GM12878 (cell line): Measurements from ENCODE around the gene CA10. TPM values are rescaled to one million over a fixed set of nuclear protein-coding genes. Genes with fewer than 3 reads are reported as not detected.

Experiments
- ATAC-seq: fragments of 200-7000 bp; cut with Tn5 transposase; 3 replicates; pipeline ENCODE4 v1.9.1; 2020; ENCODE audit warnings: mild to moderate bottlenecking, moderate library complexity
- BruUV-seq: library from RNA; stranded (reverse); fragments of 400-500 nt; replicated peaks from 2 replicates; lab custom pipeline; 2021; lab: Mats Ljungman, UMichigan
- CTCF ChIA-PET: fragments of 300-600 bp; sonication (Branson Sonifier 250); formaldehyde crosslinking; extraction: SDS; loops from one replicate; lab custom pipeline; 2021; ENCODE audit warnings: inconsistent platforms; lab: Yijun Ruan, JAX
- POLR2A ChIA-PET: fragments of 350-600 bp; formaldehyde crosslinking; extraction: SDS; loops from one replicate; lab custom pipeline; 2021; ENCODE audit warnings: inconsistent platforms; lab: Charles Lee
- RAD21 ChIA-PET: fragments of 300-600 bp; sonication (Branson Sonifier 250); formaldehyde crosslinking; loops from one replicate; lab custom pipeline; 2023; ENCODE audit warnings: antibody characterized with exemption; ENCODE audit not compliant: unreplicated experiment; lab: Charles Lee
- SMC1A ChIA-PET: fragments of 300-600 bp; sonication (Branson Sonifier 250); formaldehyde crosslinking; loops from one replicate; lab custom pipeline; 2023; ENCODE audit not compliant: unreplicated experiment, uncharacterized antibody; lab: Charles Lee
- DNase-seq: peaks from one replicate; pipeline ENCODE4 v3.0.0-alpha.2; 2011; ENCODE audit warnings: low read depth, low spot score
- FAIRE-seq: peaks from 3 replicates; lab custom pipeline; 2011; peaks lifted over from hg19 to GRCh38; lab: Jason Lieb, UNC
- H2AFZ ChIP-seq: 2 replicates; pipeline ENCODE4 v1.6.0; 2011; ENCODE audit warnings: low read depth, low read length, control low read depth; ENCODE audit not compliant: control insufficient read depth
- H3K27ac ChIP-seq: 2 replicates; pipeline ENCODE4 v1.5.1; 2011; ENCODE audit warnings: control low read depth; ENCODE audit not compliant: control insufficient read depth, insufficient read depth
- H3K27me3 ChIP-seq, 2 experiments: replicated peaks in 1 of 2; 2 replicates each; pipeline versions ENCODE4 v1.6.0 to v1.6.1; 2011; ENCODE audit warnings: low read length in 1 of 2; ENCODE audit not compliant: control insufficient read depth in 2 of 2, insufficient read depth in 2 of 2
- H3K36me3 ChIP-seq, 2 experiments: 2 replicates each; pipeline ENCODE4 v1.5.1; 2011; ENCODE audit warnings: low read length in 1 of 2; ENCODE audit not compliant: control insufficient read depth in 2 of 2, insufficient read depth in 2 of 2
- H3K4me1 ChIP-seq: 2 replicates; pipeline ENCODE4 v1.6.1; 2011; ENCODE audit warnings: mild to moderate bottlenecking, low read length, moderate library complexity, mixed read lengths; ENCODE audit not compliant: control insufficient read depth, insufficient read depth
- H3K4me2 ChIP-seq: 2 replicates; pipeline ENCODE4 v1.6.0; 2011; ENCODE audit warnings: control low read depth; ENCODE audit not compliant: control insufficient read depth, insufficient read depth
- H3K4me3 ChIP-seq: fragments of 200-600 bp; sonication (generic); 2 replicates; pipeline ENCODE4 v1.5.1; 2016
- H3K79me2 ChIP-seq: 2 replicates; pipeline ENCODE4 v1.6.0; 2011; ENCODE audit warnings: low read length; ENCODE audit not compliant: control insufficient read depth, insufficient read depth
- H3K9ac ChIP-seq: 2 replicates; pipeline ENCODE4 v1.8.0; 2011; ENCODE audit warnings: low read length, control low read depth, mixed read lengths; ENCODE audit not compliant: control insufficient read depth, insufficient read depth
- H3K9me3 ChIP-seq: replicated peaks from 3 replicates; pipeline ENCODE4 v1.5.1; 2011; ENCODE audit warnings: mild to moderate bottlenecking, low read length; ENCODE audit not compliant: control insufficient read depth, insufficient read depth
- H4K20me1 ChIP-seq: 2 replicates; pipeline ENCODE4 v1.6.0; 2011; ENCODE audit not compliant: control insufficient read depth, insufficient read depth
- ATF3 ChIP-seq: IDR thresholded peaks from 2 replicates; pipeline ENCODE4 v1.6.1; 2011; ENCODE audit warnings: low read depth, mild to moderate bottlenecking, low read length, moderate library complexity, borderline replicate concordance; ENCODE audit errors: extremely low read depth
- CBX5 ChIP-seq: sonication (generic); IDR thresholded peaks from 2 replicates; pipeline ENCODE4 v1.6.1; 2016; ENCODE audit warnings: low read depth, moderate library complexity, mild to moderate bottlenecking, inconsistent platforms
- CTCF ChIP-seq, 3 experiments: IDR thresholded peaks in 2 of 3; conservative IDR thresholded peaks in 1 of 3; 2 replicates each; pipeline ENCODE4 v1.5.1; 2011; ENCODE audit warnings: low read depth in 3 of 3, low read length in 3 of 3, mild to moderate bottlenecking in 3 of 3, control low read depth in 2 of 3, moderate library complexity in 2 of 3, inconsistent platforms in 1 of 3, mixed read lengths in 1 of 3; ENCODE audit not compliant: control insufficient read depth in 2 of 3, insufficient read depth in 1 of 3; ENCODE audit errors: extremely low read depth in 1 of 3
- EED ChIP-seq: sonication (generic); IDR thresholded peaks from 2 replicates; pipeline ENCODE4 v1.6.1; 2016; ENCODE audit warnings: antibody characterized with exemption, low read depth
- IRF4 ChIP-seq: IDR thresholded peaks from 2 replicates; pipeline ENCODE4 v1.6.1; 2011; ENCODE audit warnings: low read depth, low read length
- JUNB ChIP-seq: IDR thresholded peaks from 2 replicates; pipeline ENCODE4 v1.6.1; 2016; ENCODE audit warnings: antibody characterized with exemption, mild to moderate bottlenecking
- MYC ChIP-seq: IDR thresholded peaks from 2 replicates; pipeline ENCODE4 v1.6.1; 2011; ENCODE audit warnings: mild to moderate bottlenecking, low read length, moderate library complexity, inconsistent platforms; ENCODE audit not compliant: insufficient read depth, insufficient replicate concordance, insufficient read length, severe bottlenecking
- STAT1 ChIP-seq: fragments of 450-650 bp; conservative IDR thresholded peaks from 2 replicates; pipeline ENCODE4 v1.6.1; 2014; ENCODE audit warnings: antibody characterized with exemption, mild to moderate bottlenecking
- ZNF217 ChIP-seq: fragments of 450-650 bp; IDR thresholded peaks from 2 replicates; pipeline ENCODE4 v1.6.1; 2017; ENCODE audit warnings: antibody characterized with exemption, mild to moderate bottlenecking
- ZNF687 ChIP-seq: fragments of 450-650 bp; IDR thresholded peaks from 2 replicates; pipeline ENCODE4 v1.6.1; 2017; ENCODE audit warnings: mild to moderate bottlenecking, moderate library complexity
- WGBS: methylation state at CpG from one replicate; pipeline ENCODE4 v1.1.6; 2016; ENCODE audit warnings: low lambda C conversion rate; ENCODE audit not compliant: insufficient replicate concordance, insufficient coverage; ENCODE audit errors: missing lambda C conversion rate; 5-methylcytosine and 5-hydroxymethylcytosine counted together
- in situ Hi-C: fragments of 300-500 bp; cut with MboI; formaldehyde crosslinking; loops from 9 replicates; pipeline ENCODE4 v1.14.3; 2018; ENCODE audit warnings: mixed read lengths
- intact Hi-C: fragments of 100-400 bp; cut with micrococcal nuclease; formaldehyde crosslinking; loops from one replicate; pipeline ENCODE4 v1.14.2; 2022; ENCODE audit not compliant: unreplicated experiment
- polyA plus RNA-seq, 11 experiments: library from polyadenylated mRNA; depleted of rRNA in 4 of 11; unstranded in 6 of 11; stranded (reverse) in 5 of 11; fragments of >200 nt; fragmentation: Nextera tagmentation in 4 of 11; fragmentation: Illumina TruSeq in 1 of 11; extraction: Ambion mirVana in 4 of 11; extraction: Trizol in 1 of 11; gene quantifications; 1 replicate in 1 of 11; 2 replicates in 10 of 11; pipeline versions ENCODE4 v1.2.1 to v1.2.3, GENCODE V29; 2011 to 2016; ENCODE audit warnings: inconsistent platforms in 2 of 11, missing spikeins in 2 of 11, low read depth in 1 of 11
- total RNA-seq, 4 experiments: library from RNA; depleted of rRNA in 3 of 4; stranded (reverse); fragments of >200 nt in 3 of 4; fragmentation: Illumina TruSeq in 1 of 4; extraction: Trizol in 1 of 4; gene quantifications; 2 replicates each; pipeline versions ENCODE4 v1.2.1 to v1.2.3, GENCODE V29; 2013 to 2021

Gene CA10
- total and polyA plus RNA-seq, 10 of the 15 experiments (the other 5 are each of a cell fraction or from before 2014, with no cell fraction given), result not detected

GRCh38 chr17:51855806-51856205 is 302.7 kb downstream of the CA10 start (continued):
- TF ChIP-seq ZNF687 (no peak), CTCF (IDR thresholded peaks at IDR 0.05 in 2 of 3, conservative IDR thresholded peaks at IDR 0.05 in 1 of 3; ENCODE audit: control insufficient read depth in 2 of 3, extremely low read depth in 1 of 3, insufficient read depth in 1 of 3, low read depth in 3 of 3, low read length in 3 of 3) (no peak), JUNB (no peak), STAT1 (no peak)

- no peak for FAIRE-seq
Measured at GRCh38 chr17:51853857-51854256, 304.7 kb downstream of the CA10 start.

More at GRCh38 chr17:51853857-51854256, 304.7 kb downstream of the CA10 start:
- Histone ChIP-seq H3K27me3 (no peaks in the 10 kb centered on the region; a peak in 1 of 4 replicates), H4K20me1 (no peaks in the 10 kb centered on the region), H3K4me2 (no peak overlapping the region), H3K4me1 (no peaks in the 10 kb centered on the region), H3K9me3 (no peaks in the 10 kb centered on the region), H3K4me3 (no peak overlapping the region), H2AFZ (no peak overlapping the region), H3K27ac (no peak overlapping the region)
- no TSS peak for BruUV-seq
- intact Hi-C loops (no loop called here), in situ Hi-C loops (no loop called here)
- DNase-seq (no peak), ATAC-seq (no peak)
- SMC1A ChIA-PET, result no interaction called here
- POLR2A ChIA-PET, result no interaction called here
- CTCF ChIA-PET, result no interaction called here
- 1% methylated on average over 5 of the region's 5 CpGs for WGBS
- TF ChIP-seq ZNF217 (no peak), ATF3 (no peak), MYC (no peak), EED (no peak), CBX5 (no peak), IRF4 (no peak)
- TF ChIP-seq, all 136 proteins: peak for 0
- no peaks in the 10 kb centered on the region for H3K36me3 ChIP-seq
- no peak overlapping the region for H3K9ac ChIP-seq
- RAD21 ChIA-PET, result no interaction called here
- no peaks in the 10 kb centered on the region for H3K79me2 ChIP-seq
